IMR-90 (cell line): ENCODE measurements around the gene TPMT. TPM values are rescaled to one million over a fixed set of nuclear protein-coding genes. Genes with fewer than 3 reads are reported as not detected.

Experiments used
- ATAC-seq: fragments of 200-7000 bp; cut with Tn5 transposase; 2 replicates; pipeline ENCODE4 v1.9.1; 2020; ENCODE audit warnings: low read depth, mild to moderate bottlenecking, moderate library complexity
- BruUV-seq: library from RNA; stranded (reverse); fragments of 400-500 nt; replicated peaks from 2 replicates; lab custom pipeline; 2021; lab: Mats Ljungman, UMichigan
- CTCF ChIA-PET: fragments of 300-600 bp; formaldehyde crosslinking; extraction: SDS; loops from one replicate; lab custom pipeline; 2021; ENCODE audit warnings: antibody characterized with exemption; lab: Yijun Ruan, JAX
- POLR2A ChIA-PET: fragments of 300-600 bp; sonication (Branson Sonifier 250); formaldehyde crosslinking; loops from one replicate; lab custom pipeline; 2022; ENCODE audit warnings: antibody characterized with exemption; ENCODE audit not compliant: unreplicated experiment; lab: Charles Lee
- DNase-seq: peaks from one replicate; pipeline ENCODE4 v3.0.0; 2013
- H2AFZ ChIP-seq: replicated peaks from 2 replicates; pipeline ENCODE3; 2013; ENCODE audit warnings: low read length, mild to moderate bottlenecking; ENCODE audit not compliant: poor library complexity
- H2AK5ac ChIP-seq: 2 replicates; pipeline ENCODE4 v1.6.1; 2013; ENCODE audit warnings: low read depth, low read length, inconsistent platforms
- H2AK9ac ChIP-seq: replicated peaks from 2 replicates; pipeline ENCODE3; 2013; ENCODE audit warnings: mild to moderate bottlenecking, low read depth, low read length, moderate library complexity; ENCODE audit not compliant: poor library complexity
- H2BK120ac ChIP-seq: 2 replicates; pipeline ENCODE4 v1.6.1; 2013; ENCODE audit warnings: low read depth, low read length, inconsistent platforms
- H2BK15ac ChIP-seq: 3 replicates; pipeline ENCODE4 v1.6.1; 2013; ENCODE audit warnings: low read depth, low read length, inconsistent platforms
- H2BK20ac ChIP-seq: 2 replicates; pipeline ENCODE4 v1.6.1; 2013; ENCODE audit warnings: low read depth, mild to moderate bottlenecking, inconsistent platforms, low read length, moderate library complexity
- H2BK5ac ChIP-seq: 2 replicates; pipeline ENCODE4 v1.6.1; 2013; ENCODE audit warnings: mild to moderate bottlenecking, low read depth, low read length, inconsistent platforms; ENCODE audit not compliant: poor library complexity, severe bottlenecking
- H3K14ac ChIP-seq: replicated peaks from 2 replicates; pipeline ENCODE4 v1.6.1; 2013; ENCODE audit warnings: low read depth, low read length, inconsistent platforms
- H3K18ac ChIP-seq: 2 replicates; pipeline ENCODE4 v1.6.1; 2013; ENCODE audit warnings: low read depth, low read length, control low read depth
- H3K23ac ChIP-seq: 2 replicates; pipeline ENCODE4 v1.6.1; 2013; ENCODE audit warnings: low read depth, low read length, inconsistent platforms
- H3K27ac ChIP-seq: 2 replicates; pipeline ENCODE4 v1.5.1; 2013; ENCODE audit warnings: mild to moderate bottlenecking, control low read depth, low read length; ENCODE audit not compliant: insufficient read depth
- H3K27me3 ChIP-seq: 2 replicates; pipeline ENCODE4 v1.6.1; 2013; ENCODE audit warnings: low read length; ENCODE audit not compliant: control insufficient read depth, insufficient read depth
- H3K36me3 ChIP-seq: 2 replicates; pipeline ENCODE4 v1.6.1; 2013; ENCODE audit warnings: low read length, mixed read lengths; ENCODE audit not compliant: control insufficient read depth, insufficient read depth
- H3K4ac ChIP-seq: 2 replicates; pipeline ENCODE4 v1.6.1; 2013; ENCODE audit warnings: low read depth, low read length, inconsistent platforms
- H3K4me1 ChIP-seq: 2 replicates; pipeline ENCODE4 v1.6.1; 2013; ENCODE audit warnings: low read length, mixed read lengths; ENCODE audit not compliant: control insufficient read depth, insufficient read depth
- H3K4me2 ChIP-seq: 2 replicates; pipeline ENCODE4 v1.6.1; 2013; ENCODE audit warnings: low read depth, mild to moderate bottlenecking, control low read depth, low read length, moderate library complexity
- H3K4me3 ChIP-seq: 2 replicates; pipeline ENCODE4 v1.5.1; 2013; ENCODE audit warnings: low read depth, mild to moderate bottlenecking, control low read depth, low read length, moderate library complexity; ENCODE audit not compliant: insufficient read depth
- H3K56ac ChIP-seq: 2 replicates; pipeline ENCODE4 v1.6.1; 2013; ENCODE audit warnings: low read length, inconsistent platforms; ENCODE audit not compliant: insufficient read depth; ENCODE audit errors: extremely low read depth
- H3K79me1 ChIP-seq, 2 experiments: 2 replicates each; pipeline ENCODE4 v1.6.1; 2013; ENCODE audit warnings: low read length in 2 of 2, inconsistent platforms in 1 of 2, low read depth in 1 of 2
- H3K9ac ChIP-seq: 2 replicates; pipeline ENCODE4 v1.6.1; 2013; ENCODE audit warnings: low read depth, low read length, control low read depth
- H3K9me1 ChIP-seq: 2 replicates; pipeline ENCODE4 v1.6.1; 2013; ENCODE audit warnings: low read length, inconsistent platforms; ENCODE audit not compliant: insufficient read depth
- H3K9me3 ChIP-seq: 2 replicates; pipeline ENCODE4 v1.6.1; 2013; ENCODE audit warnings: low read length; ENCODE audit not compliant: control insufficient read depth, insufficient read depth
- H4K20me1 ChIP-seq: 2 replicates; pipeline ENCODE4 v1.6.1; 2013; ENCODE audit warnings: low read length, inconsistent platforms; ENCODE audit not compliant: insufficient read depth
- H4K5ac ChIP-seq: 2 replicates; pipeline ENCODE4 v1.6.1; 2013; ENCODE audit warnings: mild to moderate bottlenecking, low read depth, low read length, control low read depth
- H4K8ac ChIP-seq, 2 experiments: 2 replicates each; pipeline ENCODE4 v1.6.1; 2013; ENCODE audit warnings: low read depth in 2 of 2, low read length in 2 of 2, control low read depth in 1 of 2, inconsistent platforms in 1 of 2
- H4K91ac ChIP-seq: 2 replicates; pipeline ENCODE4 v1.6.1; 2013; ENCODE audit warnings: low read depth, low read length, inconsistent platforms; ENCODE audit not compliant: insufficient read depth
- FOS ChIP-seq: fragments of 150-350 bp; IDR thresholded peaks from 2 replicates; pipeline ENCODE4 v1.6.1; 2016; ENCODE audit warnings: low read depth, low read length
- MAFK ChIP-seq: IDR thresholded peaks from 2 replicates; pipeline ENCODE4 v1.6.1; 2012; ENCODE audit warnings: low read depth, low read length, improper control_type of control experiment
- MAZ ChIP-seq: IDR thresholded peaks from 2 replicates; pipeline ENCODE4 v1.6.1; 2012; ENCODE audit warnings: low read depth, mild to moderate bottlenecking, low read length, improper control_type of control experiment, moderate library complexity, borderline replicate concordance
- RCOR1 ChIP-seq: IDR thresholded peaks from 2 replicates; pipeline ENCODE4 v1.6.1; 2012; ENCODE audit warnings: mild to moderate bottlenecking, low read length, improper control_type of control experiment; ENCODE audit not compliant: insufficient replicate concordance
- WGBS, 2 experiments: methylation state at CpG; one replicate each; pipeline versions ENCODE4 v1.1.5 to v1.1.7; 2013; ENCODE audit warnings: missing lambda C conversion rate in 2 of 2; ENCODE audit not compliant: insufficient read length in 1 of 2; ENCODE audit errors: extremely low coverage in 2 of 2; 5-methylcytosine and 5-hydroxymethylcytosine counted together
- dilution Hi-C: fragments of 300-500 bp; cut with HindIII; formaldehyde crosslinking; loops from one replicate; pipeline ENCODE4 v1.14.3; 2018; ENCODE audit warnings: low sequenced_read_pairs; ENCODE audit not compliant: unreplicated experiment
- in situ Hi-C: fragments of 300-500 bp; cut with MboI; formaldehyde crosslinking; loops from 3 replicates; pipeline ENCODE4 v1.14.3; 2019; ENCODE audit warnings: low sequenced_read_pairs, inconsistent platforms, mixed read lengths
- intact Hi-C: fragments of 100-400 bp; cut with micrococcal nuclease; formaldehyde crosslinking; loops from 2 replicates; pipeline ENCODE4 v1.10.0; 2022
- polyA plus RNA-seq, 3 experiments: library from polyadenylated mRNA; depleted of rRNA; stranded (reverse); fragments of >200 nt; gene quantifications; 2 replicates each; pipeline ENCODE4 v1.2.3, GENCODE V29; 2012; ENCODE audit warnings: low replicate concordance in 1 of 3
- total RNA-seq: library from RNA; depleted of rRNA; stranded (reverse); fragments of >200 nt; gene quantifications from 2 replicates; pipeline ENCODE4 v1.2.3, GENCODE V29; 2012
- TF ChIP-seq, protein P1 (sequence below): fragments of 150-350 bp; IDR thresholded peaks from 2 replicates; pipeline ENCODE4 v1.6.1; 2017; ENCODE audit warnings: mild to moderate bottlenecking, antibody characterized with exemption, low read length, low read depth

The TPMT gene
- total and polyA plus RNA-seq, 2 of the 4 experiments (the other 2 are of a cell fraction) = 10.8 to 14.1 TPM

DNA sequence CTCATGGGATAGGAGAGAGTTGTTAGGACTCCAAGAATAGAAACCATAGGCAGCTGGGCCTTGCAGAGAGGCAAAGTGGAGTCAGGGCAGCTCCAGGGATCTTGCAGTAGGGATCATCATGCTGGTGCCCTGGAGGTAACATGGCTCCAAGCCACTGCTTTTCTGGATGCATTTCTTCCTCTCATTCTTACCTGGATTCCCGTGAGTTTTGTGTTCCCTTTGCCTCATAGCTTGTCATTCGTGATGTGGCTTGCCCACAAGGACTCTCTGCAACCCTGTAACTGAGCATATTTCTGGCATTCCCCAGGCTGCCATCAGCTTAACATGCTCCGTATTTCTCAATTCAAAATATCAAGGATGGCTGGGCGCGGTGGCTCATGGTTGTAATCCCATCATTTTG, 37.7 kb downstream of the TPMT start:
- no peak overlapping the region for H2BK120ac ChIP-seq
- DNase-seq (no peak), ATAC-seq (no peak)
- no peak overlapping the region for H3K14ac ChIP-seq
- no peak overlapping the region for H3K56ac ChIP-seq
- no peak overlapping the region for H2BK15ac ChIP-seq
- in situ Hi-C loops = no loop called here
- H4K5ac ChIP-seq = no peak overlapping the region
- H3K9ac ChIP-seq = no peak overlapping the region
- H3K27ac ChIP-seq = no peak overlapping the region
- intact Hi-C loops = no loop called here
- no peak overlapping the region for H2AFZ ChIP-seq
- H3K79me1 ChIP-seq = peaks cover 5 to 8% of the 10 kb centered on the region in 2 experiments; a peak in 2 of 4 replicates
- no peaks in the 10 kb centered on the region for H3K27me3 ChIP-seq
- H2BK5ac ChIP-seq = no peak overlapping the region
- H2AK5ac ChIP-seq = no peak overlapping the region
- no peak overlapping the region for H3K4me2 ChIP-seq
- H4K20me1 ChIP-seq = no peaks in the 10 kb centered on the region
- H3K4me3 ChIP-seq = no peak overlapping the region
- dilution Hi-C loops = no loop called here
- H3K23ac ChIP-seq = no peak overlapping the region
- no TSS peak for BruUV-seq
- no peaks in the 10 kb centered on the region for H3K36me3 ChIP-seq
- no peak overlapping the region for H4K8ac ChIP-seq
- H2BK20ac ChIP-seq = no peak overlapping the region
- H3K9me1 ChIP-seq = no peaks in the 10 kb centered on the region
- no peak overlapping the region for H4K91ac ChIP-seq
- CTCF ChIA-PET = no interaction called here
- 89% methylated on average over 5 of the region's 5 CpGs; no CpG with 5 or more reads in 1 of the 2 experiments for WGBS, 2 experiments
- TF ChIP-seq RCOR1 (no peak), MAFK (no peak), MAZ (no peak), FOS (no peak)
- TF ChIP-seq, protein P1, sequence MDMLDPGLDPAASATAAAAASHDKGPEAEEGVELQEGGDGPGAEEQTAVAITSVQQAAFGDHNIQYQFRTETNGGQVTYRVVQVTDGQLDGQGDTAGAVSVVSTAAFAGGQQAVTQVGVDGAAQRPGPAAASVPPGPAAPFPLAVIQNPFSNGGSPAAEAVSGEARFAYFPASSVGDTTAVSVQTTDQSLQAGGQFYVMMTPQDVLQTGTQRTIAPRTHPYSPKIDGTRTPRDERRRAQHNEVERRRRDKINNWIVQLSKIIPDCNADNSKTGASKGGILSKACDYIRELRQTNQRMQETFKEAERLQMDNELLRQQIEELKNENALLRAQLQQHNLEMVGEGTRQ = no peak
- POLR2A ChIA-PET = no interaction called here
- no peak overlapping the region for H3K18ac ChIP-seq
- no peak overlapping the region for H2AK9ac ChIP-seq
- no peak overlapping the region for H3K4ac ChIP-seq
- H3K9me3 ChIP-seq = no peaks in the 10 kb centered on the region
- H3K4me1 ChIP-seq = peaks cover 2% of the 10 kb centered on the region; the same call in 1 of the 2 replicates
